Ishikawa (cell line): Measurements from ENCODE around the gene FHL1.

Experiments used
- CEBPB ChIP-seq: IDR thresholded peaks from 2 replicates; pipeline ENCODE4 v1.6.1; 2012
- CREB1 ChIP-seq: IDR thresholded peaks from 2 replicates; pipeline ENCODE4 v1.6.1; 2012; ENCODE audit warnings: low read depth
- EGR1 ChIP-seq: IDR thresholded peaks from 2 replicates; pipeline ENCODE4 v1.6.1; 2012
- EP300 ChIP-seq: IDR thresholded peaks from 2 replicates; pipeline ENCODE4 v1.6.1; 2012; ENCODE audit warnings: borderline replicate concordance
- FOXM1 ChIP-seq: IDR thresholded peaks from 2 replicates; pipeline ENCODE4 v1.6.1; 2012; ENCODE audit warnings: low read depth, borderline replicate concordance
- NFIC ChIP-seq: IDR thresholded peaks from 2 replicates; pipeline ENCODE4 v1.6.1; 2012
- RAD21 ChIP-seq: IDR thresholded peaks from 2 replicates; pipeline ENCODE4 v1.6.1; 2012; ENCODE audit warnings: low read depth
- TAF1 ChIP-seq: IDR thresholded peaks from 2 replicates; pipeline ENCODE4 v1.6.1; 2012; ENCODE audit warnings: low read depth, mild to moderate bottlenecking
- TCF12 ChIP-seq: IDR thresholded peaks from 2 replicates; pipeline ENCODE4 v1.6.1; 2012; ENCODE audit warnings: low read depth
- TEAD4 ChIP-seq: IDR thresholded peaks from 2 replicates; pipeline ENCODE4 v1.6.1; 2012
- USF1 ChIP-seq: IDR thresholded peaks from 2 replicates; pipeline ENCODE4 v1.6.1; 2012
- YY1 ChIP-seq: IDR thresholded peaks from 2 replicates; pipeline ENCODE4 v1.6.1; 2012; ENCODE audit warnings: low read depth
- ZBTB7A ChIP-seq: IDR thresholded peaks from 2 replicates; pipeline ENCODE4 v1.6.1; 2012; ENCODE audit warnings: low read depth
- TF ChIP-seq, protein P1 (sequence below): IDR thresholded peaks from 2 replicates; pipeline ENCODE4 v1.6.1; 2012
- TF ChIP-seq, protein P2 (sequence below): IDR thresholded peaks from 2 replicates; pipeline ENCODE4 v1.6.1; 2012; ENCODE audit warnings: low read depth, mild to moderate bottlenecking

Gene FHL1

GRCh38 chrX:136219893-136220292, 72.6 kb downstream of the FHL1 start:
- TF ChIP-seq CREB1 (no peak), TEAD4 (no peak), EP300 (no peak), ZBTB7A (no peak), EGR1 (no peak), FOXM1 (no peak), NFIC (no peak), RAD21 (no peak), YY1 (no peak), CEBPB (no peak), USF1 (no peak), TAF1 (no peak), TCF12 (no peak)
- TF ChIP-seq, protein P1, sequence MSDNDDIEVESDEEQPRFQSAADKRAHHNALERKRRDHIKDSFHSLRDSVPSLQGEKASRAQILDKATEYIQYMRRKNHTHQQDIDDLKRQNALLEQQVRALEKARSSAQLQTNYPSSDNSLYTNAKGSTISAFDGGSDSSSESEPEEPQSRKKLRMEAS: no peak
- TF ChIP-seq, protein P2, sequence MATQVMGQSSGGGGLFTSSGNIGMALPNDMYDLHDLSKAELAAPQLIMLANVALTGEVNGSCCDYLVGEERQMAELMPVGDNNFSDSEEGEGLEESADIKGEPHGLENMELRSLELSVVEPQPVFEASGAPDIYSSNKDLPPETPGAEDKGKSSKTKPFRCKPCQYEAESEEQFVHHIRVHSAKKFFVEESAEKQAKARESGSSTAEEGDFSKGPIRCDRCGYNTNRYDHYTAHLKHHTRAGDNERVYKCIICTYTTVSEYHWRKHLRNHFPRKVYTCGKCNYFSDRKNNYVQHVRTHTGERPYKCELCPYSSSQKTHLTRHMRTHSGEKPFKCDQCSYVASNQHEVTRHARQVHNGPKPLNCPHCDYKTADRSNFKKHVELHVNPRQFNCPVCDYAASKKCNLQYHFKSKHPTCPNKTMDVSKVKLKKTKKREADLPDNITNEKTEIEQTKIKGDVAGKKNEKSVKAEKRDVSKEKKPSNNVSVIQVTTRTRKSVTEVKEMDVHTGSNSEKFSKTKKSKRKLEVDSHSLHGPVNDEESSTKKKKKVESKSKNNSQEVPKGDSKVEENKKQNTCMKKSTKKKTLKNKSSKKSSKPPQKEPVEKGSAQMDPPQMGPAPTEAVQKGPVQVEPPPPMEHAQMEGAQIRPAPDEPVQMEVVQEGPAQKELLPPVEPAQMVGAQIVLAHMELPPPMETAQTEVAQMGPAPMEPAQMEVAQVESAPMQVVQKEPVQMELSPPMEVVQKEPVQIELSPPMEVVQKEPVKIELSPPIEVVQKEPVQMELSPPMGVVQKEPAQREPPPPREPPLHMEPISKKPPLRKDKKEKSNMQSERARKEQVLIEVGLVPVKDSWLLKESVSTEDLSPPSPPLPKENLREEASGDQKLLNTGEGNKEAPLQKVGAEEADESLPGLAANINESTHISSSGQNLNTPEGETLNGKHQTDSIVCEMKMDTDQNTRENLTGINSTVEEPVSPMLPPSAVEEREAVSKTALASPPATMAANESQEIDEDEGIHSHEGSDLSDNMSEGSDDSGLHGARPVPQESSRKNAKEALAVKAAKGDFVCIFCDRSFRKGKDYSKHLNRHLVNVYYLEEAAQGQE: no peak

DNA sequence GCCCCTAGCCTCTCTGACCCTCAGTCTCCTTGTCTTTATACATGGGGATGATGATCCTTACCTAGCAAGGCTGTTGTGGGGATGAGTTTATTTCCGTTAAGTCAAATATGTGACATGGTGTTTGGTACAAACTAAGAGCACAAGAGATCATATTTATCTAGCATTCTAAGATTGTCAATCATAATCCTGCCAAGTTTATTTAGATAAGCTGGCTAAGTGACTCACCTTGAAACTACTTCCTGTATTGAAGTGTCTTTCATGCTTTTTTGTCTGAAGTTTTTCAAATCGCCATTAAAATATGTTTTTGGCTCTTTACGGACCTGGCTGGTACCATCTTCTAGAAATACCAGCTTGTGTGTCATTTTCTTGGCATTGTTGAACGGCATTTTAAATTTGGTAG, 73.2 kb downstream of the FHL1 start:
- TF ChIP-seq TEAD4 (no peak), YY1 (no peak), CEBPB (no peak), USF1 (no peak), FOXM1 (no peak), ZBTB7A (no peak), EP300 (no peak), NFIC (no peak), RAD21 (no peak), EGR1 (no peak), CREB1 (no peak), TAF1 (no peak), TCF12 (no peak)
- TF ChIP-seq, protein P2: no peak
- TF ChIP-seq, protein P1: no peak

- TF ChIP-seq USF1 (no peak), NFIC (no peak), FOXM1 (no peak), ZBTB7A (no peak), YY1 (no peak), EGR1 (no peak), CREB1 (no peak), TEAD4 (no peak), CEBPB (no peak), EP300 (no peak), RAD21 (no peak), TAF1 (no peak), TCF12 (no peak)
- TF ChIP-seq, protein P2: no peak
- TF ChIP-seq, protein P1: no peak
Measured at GRCh38 chrX:136220951-136221350, 73.6 kb downstream of the FHL1 start.
